Measurements from ENCODE around the gene KLHDC4. TPM values are rescaled to one million over a fixed set of nuclear protein-coding genes. Genes with fewer than 3 reads are reported as not detected.
A peak's percentile ranks its signal among the peaks of the same experiment; 100 is the strongest.
"Not testable (repeated sequence)": the region's sequence is repeated elsewhere in the genome, so short reads cannot be mapped to it uniquely, and the experiment has no call there.

The KLHDC4 gene
- total RNA-seq, 1 donor from 2014 or later = 20.4 TPM

- H3K27ac ChIP-seq (ENCODE audit: low read depth, low read length); H3K36me3 ChIP-seq (ENCODE audit: control insufficient read depth in 3 of 3, insufficient read depth in 3 of 3, low read length in 3 of 3); H3K27me3 ChIP-seq (ENCODE audit: control insufficient read depth in 3 of 3, insufficient read depth in 3 of 3, low read length in 3 of 3); H3K4me3 ChIP-seq (ENCODE audit: low read length in 3 of 3); H3K9me3 ChIP-seq (ENCODE audit: control insufficient read depth in 3 of 3, low read length in 3 of 3); H3K9ac ChIP-seq (ENCODE audit: low read depth in 1 of 3, low read length in 3 of 3): not testable (repeated sequence)
- H3K4me1 ChIP-seq (ENCODE audit: control insufficient read depth in 3 of 3, insufficient read depth in 3 of 3, low read length in 3 of 3) = peaks cover 9 to 20% (median 15%) of the 10 kb centered on the region in 3 donors
Observed at GRCh38 chr16:87788730-87789436, 23.1 kb upstream of the KLHDC4 start.

- H3K9me3 ChIP-seq (ENCODE audit: control insufficient read depth in 3 of 3, low read length in 3 of 3); H3K27me3 ChIP-seq (ENCODE audit: control insufficient read depth in 3 of 3, insufficient read depth in 3 of 3, low read length in 3 of 3); H3K4me3 ChIP-seq (ENCODE audit: low read length in 3 of 3); H3K36me3 ChIP-seq (ENCODE audit: control insufficient read depth in 3 of 3, insufficient read depth in 3 of 3, low read length in 3 of 3); H3K9ac ChIP-seq (ENCODE audit: low read depth in 1 of 3, low read length in 3 of 3); H3K27ac ChIP-seq (ENCODE audit: low read depth, low read length): not testable (repeated sequence)
- H3K4me1 ChIP-seq (ENCODE audit: control insufficient read depth in 3 of 3, insufficient read depth in 3 of 3, low read length in 3 of 3) = peaks cover 9 to 20% (median 15%) of the 10 kb centered on the region in 3 donors
Observed at GRCh38 chr16:87787451-87788091, 21.8 kb upstream of the KLHDC4 start.

GRCh38 chr16:87784812-87785211 lies 19.0 kb upstream of the KLHDC4 start:
- Histone ChIP-seq H3K27ac (ENCODE audit: low read depth, low read length) (no peak overlapping the region), H3K27me3 (ENCODE audit: control insufficient read depth in 3 of 3, insufficient read depth in 3 of 3, low read length in 3 of 3) (peaks cover 0 to 4% (median 0%) of the 10 kb centered on the region in 3 donors), H3K36me3 (ENCODE audit: control insufficient read depth in 3 of 3, insufficient read depth in 3 of 3, low read length in 3 of 3) (no peaks in the 10 kb centered on the region), H3K9me3 (ENCODE audit: control insufficient read depth in 3 of 3, low read length in 3 of 3) (no peaks in the 10 kb centered on the region), H3K4me1 (ENCODE audit: control insufficient read depth in 3 of 3, insufficient read depth in 3 of 3, low read length in 3 of 3) (peaks cover 6 to 8% (median 6%) of the 10 kb centered on the region in 3 donors), H3K9ac (ENCODE audit: low read depth in 1 of 3, low read length in 3 of 3) (no peak overlapping the region), H3K4me3 (ENCODE audit: low read length in 3 of 3) (no peak overlapping the region)

GRCh38 chr16:87782033-87782432 lies 16.2 kb upstream of the KLHDC4 start:
- Histone ChIP-seq H3K27ac (ENCODE audit: low read depth, low read length) (no peak overlapping the region), H3K9me3 (ENCODE audit: control insufficient read depth in 3 of 3, low read length in 3 of 3) (no peaks in the 10 kb centered on the region), H3K36me3 (ENCODE audit: control insufficient read depth in 3 of 3, insufficient read depth in 3 of 3, low read length in 3 of 3) (no peaks in the 10 kb centered on the region), H3K4me3 (ENCODE audit: low read length in 3 of 3) (no peak overlapping the region), H3K27me3 (ENCODE audit: control insufficient read depth in 3 of 3, insufficient read depth in 3 of 3, low read length in 3 of 3) (peaks cover 0 to 4% (median 0%) of the 10 kb centered on the region in 3 donors), H3K4me1 (ENCODE audit: control insufficient read depth in 3 of 3, insufficient read depth in 3 of 3, low read length in 3 of 3) (peaks cover 5 to 17% (median 15%) of the 10 kb centered on the region in 3 donors), H3K9ac (ENCODE audit: low read depth in 1 of 3, low read length in 3 of 3) (no peak overlapping the region)

GRCh38 chr16:87780385-87780989 lies 14.7 kb upstream of the KLHDC4 start:
- Histone ChIP-seq H3K4me1 (ENCODE audit: control insufficient read depth in 3 of 3, insufficient read depth in 3 of 3, low read length in 3 of 3) (peaks cover 5 to 17% (median 15%) of the 10 kb centered on the region in 3 donors), H3K27ac (ENCODE audit: low read depth, low read length) (no peak overlapping the region), H3K36me3 (ENCODE audit: control insufficient read depth in 3 of 3, insufficient read depth in 3 of 3, low read length in 3 of 3) (no peaks in the 10 kb centered on the region)

GRCh38 chr16:87778830-87779579 lies 13.2 kb upstream of the KLHDC4 start:
- Histone ChIP-seq H3K9ac (ENCODE audit: low read depth in 1 of 3, low read length in 3 of 3) (peak overlapping the region in 1 of 3 donors; percentile 16), H3K36me3 (ENCODE audit: control insufficient read depth in 3 of 3, insufficient read depth in 3 of 3, low read length in 3 of 3) (no peaks in the 10 kb centered on the region), H3K4me3 (ENCODE audit: low read length in 3 of 3) (no peak overlapping the region), H3K9me3 (ENCODE audit: control insufficient read depth in 3 of 3, low read length in 3 of 3) (no peaks in the 10 kb centered on the region), H3K27me3 (ENCODE audit: control insufficient read depth in 3 of 3, insufficient read depth in 3 of 3, low read length in 3 of 3) (no peaks in the 10 kb centered on the region), H3K4me1 (ENCODE audit: control insufficient read depth in 3 of 3, insufficient read depth in 3 of 3, low read length in 3 of 3) (peaks cover 5 to 13% (median 11%) of the 10 kb centered on the region in 3 donors), H3K27ac (ENCODE audit: low read depth, low read length) (no peak overlapping the region)

More at GRCh38 chr16:87780385-87780989, 14.7 kb upstream of the KLHDC4 start:
- Histone ChIP-seq H3K4me3 (ENCODE audit: low read length in 3 of 3) (no peak overlapping the region), H3K9ac (ENCODE audit: low read depth in 1 of 3, low read length in 3 of 3) (no peak overlapping the region), H3K27me3 (ENCODE audit: control insufficient read depth in 3 of 3, insufficient read depth in 3 of 3, low read length in 3 of 3) (peaks cover 0 to 4% (median 0%) of the 10 kb centered on the region in 3 donors), H3K9me3 (ENCODE audit: control insufficient read depth in 3 of 3, low read length in 3 of 3) (no peaks in the 10 kb centered on the region)

- H3K27ac ChIP-seq (ENCODE audit: low read depth, low read length) = no peak overlapping the region
- H3K9me3 ChIP-seq (ENCODE audit: control insufficient read depth in 3 of 3, low read length in 3 of 3) = no peaks in the 10 kb centered on the region
- no peak overlapping the region for H3K9ac ChIP-seq (ENCODE audit: low read depth in 1 of 3, low read length in 3 of 3)
- no peaks in the 10 kb centered on the region for H3K27me3 ChIP-seq (ENCODE audit: control insufficient read depth in 3 of 3, insufficient read depth in 3 of 3, low read length in 3 of 3)
- no peaks in the 10 kb centered on the region for H3K36me3 ChIP-seq (ENCODE audit: control insufficient read depth in 3 of 3, insufficient read depth in 3 of 3, low read length in 3 of 3)
- peaks cover 5 to 13% (median 11%) of the 10 kb centered on the region in 3 donors for H3K4me1 ChIP-seq (ENCODE audit: control insufficient read depth in 3 of 3, insufficient read depth in 3 of 3, low read length in 3 of 3)
- H3K4me3 ChIP-seq (ENCODE audit: low read length in 3 of 3) = no peak overlapping the region
Observed at GRCh38 chr16:87778476-87778829, 12.7 kb upstream of the KLHDC4 start.

- H3K4me1 ChIP-seq (ENCODE audit: control insufficient read depth in 3 of 3, insufficient read depth in 3 of 3, low read length in 3 of 3) = peaks cover 0 to 11% (median 5%) of the 10 kb centered on the region in 3 donors
- not testable (repeated sequence) for H3K27ac ChIP-seq (ENCODE audit: low read depth, low read length); H3K36me3 ChIP-seq (ENCODE audit: control insufficient read depth in 3 of 3, insufficient read depth in 3 of 3, low read length in 3 of 3); H3K4me3 ChIP-seq (ENCODE audit: low read length in 3 of 3); H3K9me3 ChIP-seq (ENCODE audit: control insufficient read depth in 3 of 3, low read length in 3 of 3); H3K27me3 ChIP-seq (ENCODE audit: control insufficient read depth in 3 of 3, insufficient read depth in 3 of 3, low read length in 3 of 3); H3K9ac ChIP-seq (ENCODE audit: low read depth in 1 of 3, low read length in 3 of 3)
Observed at GRCh38 chr16:87773836-87774235, 8.1 kb upstream of the KLHDC4 start.

- H3K9ac ChIP-seq (ENCODE audit: low read depth in 1 of 3, low read length in 3 of 3); H3K9me3 ChIP-seq (ENCODE audit: control insufficient read depth in 3 of 3, low read length in 3 of 3); H3K27ac ChIP-seq (ENCODE audit: low read depth, low read length); H3K27me3 ChIP-seq (ENCODE audit: control insufficient read depth in 3 of 3, insufficient read depth in 3 of 3, low read length in 3 of 3); H3K4me3 ChIP-seq (ENCODE audit: low read length in 3 of 3): not testable (repeated sequence)
- H3K36me3 ChIP-seq (ENCODE audit: control insufficient read depth in 3 of 3, insufficient read depth in 3 of 3, low read length in 3 of 3) = peaks cover 11 to 16% (median 11%) of the 10 kb centered on the region in 3 donors
- H3K4me1 ChIP-seq (ENCODE audit: control insufficient read depth in 3 of 3, insufficient read depth in 3 of 3, low read length in 3 of 3) = peaks cover 14 to 16% (median 14%) of the 10 kb centered on the region in 3 donors
Observed at GRCh38 chr16:87767456-87767855, 1.7 kb upstream of the KLHDC4 start.

All from skeletal muscle tissue (tissue), 4 donors.